ENCODE data around the gene FOXP1.

FOXP1 gene

GRCh38 chr3:71260782-71261181, 322.7 kb downstream of the FOXP1 start:
- FAIRE-seq (peak; percentile 60), DNase-seq (ENCODE audit: extremely low spot score, insufficient read length, low read depth) (no peak)

GRCh38 chr3:71258526-71258925, 325.0 kb downstream of the FOXP1 start:
- DNase-seq (ENCODE audit: extremely low spot score, insufficient read length, low read depth) (no peak), FAIRE-seq (no peak)

DNA sequence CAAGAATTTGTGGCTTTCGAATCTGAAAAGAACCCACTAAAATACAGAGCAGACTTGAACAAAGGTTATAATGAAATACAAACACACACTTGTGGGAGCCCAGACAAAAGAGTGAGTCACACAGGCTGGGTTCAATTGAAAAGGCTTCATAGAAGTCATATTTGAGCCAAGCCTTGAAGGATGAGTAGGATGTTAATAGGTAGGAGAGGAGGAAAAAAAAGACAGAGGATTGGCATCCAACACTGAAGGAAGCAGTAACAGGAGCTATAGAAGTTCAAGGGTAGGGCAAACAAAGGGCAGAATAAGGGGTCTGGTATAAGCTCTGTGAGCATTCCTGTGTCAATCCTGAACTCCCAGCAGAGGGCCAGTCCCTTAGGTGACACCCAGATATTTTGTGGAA, 325.4 kb downstream of the FOXP1 start:
- DNase-seq (ENCODE audit: extremely low spot score, insufficient read length, low read depth) (no peak), FAIRE-seq (no peak)

- DNase-seq (ENCODE audit: extremely low spot score, insufficient read length, low read depth) (no peak), FAIRE-seq (no peak)
These were observed 328.0 kb downstream of the FOXP1 start for GRCh38 chr3:71255498-71255897.

GRCh38 chr3:71254281-71255057, 329.1 kb downstream of the FOXP1 start:
- DNase-seq (ENCODE audit: extremely low spot score, insufficient read length, low read depth), result no peak

DNA sequence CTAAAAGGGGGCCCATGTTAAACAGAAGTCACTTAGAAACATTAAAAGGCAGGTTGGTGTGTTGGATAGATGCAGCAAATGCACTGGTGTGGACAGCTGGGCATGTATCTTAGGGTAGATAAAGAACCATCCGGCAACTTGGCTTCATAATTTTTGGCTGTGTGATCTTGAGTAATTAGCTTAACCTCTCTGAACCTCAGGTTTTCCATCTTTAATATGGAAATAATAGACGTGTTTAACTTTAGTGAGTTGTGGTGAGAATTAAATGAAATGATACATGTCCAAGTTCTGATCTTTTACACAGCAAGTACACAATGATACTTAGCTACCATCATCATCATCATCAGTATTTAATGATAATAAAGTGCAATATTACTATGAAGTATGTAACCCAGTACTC, 330.4 kb downstream of the FOXP1 start:
- no peak for DNase-seq (ENCODE audit: extremely low spot score, insufficient read length, low read depth)
- no peak for FAIRE-seq

More at GRCh38 chr3:71254281-71255057, 329.1 kb downstream of the FOXP1 start:
- FAIRE-seq, result no peak

GRCh38 chr3:71252466-71252865, 331.1 kb downstream of the FOXP1 start:
- DNase-seq (ENCODE audit: extremely low spot score, insufficient read length, low read depth) (no peak), FAIRE-seq (no peak)

GRCh38 chr3:71251156-71251775, 332.3 kb downstream of the FOXP1 start:
- DNase-seq (ENCODE audit: extremely low spot score, insufficient read length, low read depth) (no peak), FAIRE-seq (no peak)

GRCh38 chr3:71250026-71250425, 333.5 kb downstream of the FOXP1 start:
- no peak for FAIRE-seq
- DNase-seq (ENCODE audit: extremely low spot score, insufficient read length, low read depth), result no peak

- DNase-seq (ENCODE audit: extremely low spot score, insufficient read length, low read depth), result no peak
These were observed 335.6 kb downstream of the FOXP1 start for GRCh38 chr3:71247958-71248335.

DNA sequence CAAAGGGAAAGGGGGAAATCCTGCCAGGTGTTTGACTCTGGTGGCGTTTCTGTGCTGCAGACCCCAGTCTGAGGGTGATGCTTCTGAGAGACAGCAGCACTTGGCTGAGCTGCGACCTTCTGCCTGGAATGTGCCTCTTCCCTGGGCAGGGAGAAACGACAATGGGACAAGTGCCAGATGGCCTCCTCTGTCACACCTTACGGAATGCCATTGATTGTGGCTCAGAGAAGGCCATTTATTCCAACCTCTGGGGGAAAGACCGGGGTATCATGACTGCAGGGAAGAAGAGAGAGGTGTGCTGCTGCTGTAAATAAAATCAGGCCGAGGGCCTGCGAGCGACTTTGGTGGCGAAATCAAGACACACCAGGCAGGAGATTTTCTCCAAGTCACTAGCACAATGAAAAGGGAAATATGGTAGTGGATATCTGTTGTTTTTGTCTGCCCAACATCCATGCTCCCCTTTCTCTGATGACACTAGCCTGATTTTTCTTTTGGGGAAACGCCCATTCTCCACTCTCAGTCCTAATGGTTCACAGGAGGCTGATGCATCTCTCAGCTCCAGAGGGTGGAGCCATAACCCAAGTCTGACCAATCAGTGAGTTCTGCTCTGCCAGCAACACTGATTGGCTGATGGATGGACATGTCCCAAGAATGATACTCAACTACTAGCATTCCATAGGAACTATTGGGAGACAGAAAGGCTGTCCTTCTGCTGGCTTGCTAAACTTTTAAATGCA, 336.1 kb downstream of the FOXP1 start:
- DNase-seq (ENCODE audit: extremely low spot score, insufficient read length, low read depth), result no peak
- no peak for FAIRE-seq

More at GRCh38 chr3:71247958-71248335, 335.6 kb downstream of the FOXP1 start:
- FAIRE-seq, result no peak

DNA sequence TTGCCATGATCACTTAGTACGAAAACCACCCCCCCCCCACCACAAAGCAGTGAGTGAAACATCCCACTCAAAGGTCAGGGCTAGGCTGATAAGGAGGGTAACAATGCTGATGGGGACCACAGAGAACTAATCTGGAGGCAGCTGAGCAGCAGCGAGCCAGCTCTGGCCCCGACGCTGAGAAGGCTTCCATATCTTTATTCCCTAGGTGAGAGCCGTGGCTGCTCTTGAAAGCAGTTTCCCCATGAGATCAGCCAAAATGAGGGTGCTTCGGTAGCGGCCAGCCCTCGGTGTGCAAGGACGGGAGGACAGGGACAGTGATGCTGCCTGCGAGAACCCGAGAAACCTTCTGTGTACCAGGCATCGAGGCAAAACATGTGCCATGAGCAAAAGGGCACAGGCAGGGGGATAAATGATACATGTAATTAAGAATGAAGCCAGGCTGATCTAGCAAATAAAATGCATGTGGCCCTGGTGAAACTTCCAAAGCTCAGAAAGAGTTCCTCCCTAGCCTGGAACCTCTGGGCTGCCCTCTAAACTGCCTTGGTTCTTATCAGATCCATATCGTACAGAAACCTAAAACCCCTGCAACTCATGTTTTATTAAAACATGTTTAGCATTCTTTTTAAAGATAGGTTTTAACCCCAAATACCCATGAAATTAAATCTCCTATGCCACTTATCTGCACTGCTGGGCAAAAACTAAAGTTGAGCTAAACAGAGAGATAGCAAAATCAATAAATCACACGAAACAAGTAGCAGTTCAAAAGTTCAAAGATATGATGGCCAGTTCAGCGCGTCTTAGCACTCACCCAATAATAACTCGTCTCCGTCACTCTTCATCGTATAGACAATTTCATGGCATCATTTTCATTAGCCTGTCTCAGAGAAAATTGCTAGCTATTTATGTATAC, 337.3 kb downstream of the FOXP1 start:
- DNase-seq (ENCODE audit: extremely low spot score, insufficient read length, low read depth), result no peak
- FAIRE-seq, result no peak

DNA sequence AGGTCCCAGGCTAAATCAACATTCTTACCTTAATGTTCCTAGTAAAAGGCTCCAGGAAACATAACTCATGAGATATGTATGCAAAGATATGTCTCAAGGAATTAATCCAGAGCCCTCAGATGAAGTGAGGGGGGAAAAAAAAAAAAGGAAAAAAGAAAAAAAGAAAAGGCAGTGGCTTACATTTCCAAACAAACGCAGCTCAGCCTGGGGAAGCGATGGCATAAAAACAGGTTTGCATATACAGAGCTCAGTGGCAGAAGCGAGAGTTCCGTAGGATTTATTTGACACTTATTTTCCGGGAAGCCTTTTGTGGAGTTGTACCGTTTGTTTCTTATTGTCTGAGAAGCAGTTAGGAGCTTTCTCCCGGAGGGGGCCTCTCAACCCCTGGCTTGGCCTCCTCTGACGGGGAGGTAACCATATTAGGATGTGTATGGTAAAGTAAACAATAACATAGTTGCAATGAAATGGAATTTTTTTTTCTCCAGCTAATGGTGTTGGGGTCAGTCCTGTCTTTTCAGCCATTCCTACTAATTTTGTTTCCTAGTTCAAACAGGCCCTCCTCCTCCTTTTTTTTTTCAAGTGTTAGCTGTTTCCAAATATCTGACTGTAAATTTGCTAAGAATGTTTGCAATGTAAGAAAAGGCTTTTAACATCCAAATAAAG, 338.6 kb downstream of the FOXP1 start:
- no peak for FAIRE-seq
- no peak for DNase-seq (ENCODE audit: extremely low spot score, insufficient read length, low read depth)

- no peak for DNase-seq (ENCODE audit: extremely low spot score, insufficient read length, low read depth)
These were observed 339.2 kb downstream of the FOXP1 start for GRCh38 chr3:71244153-71244825.

GRCh38 chr3:71243229-71243628, 340.3 kb downstream of the FOXP1 start:
- FAIRE-seq, result no peak

More at GRCh38 chr3:71244153-71244825, 339.2 kb downstream of the FOXP1 start:
- FAIRE-seq, result no peak

DNA sequence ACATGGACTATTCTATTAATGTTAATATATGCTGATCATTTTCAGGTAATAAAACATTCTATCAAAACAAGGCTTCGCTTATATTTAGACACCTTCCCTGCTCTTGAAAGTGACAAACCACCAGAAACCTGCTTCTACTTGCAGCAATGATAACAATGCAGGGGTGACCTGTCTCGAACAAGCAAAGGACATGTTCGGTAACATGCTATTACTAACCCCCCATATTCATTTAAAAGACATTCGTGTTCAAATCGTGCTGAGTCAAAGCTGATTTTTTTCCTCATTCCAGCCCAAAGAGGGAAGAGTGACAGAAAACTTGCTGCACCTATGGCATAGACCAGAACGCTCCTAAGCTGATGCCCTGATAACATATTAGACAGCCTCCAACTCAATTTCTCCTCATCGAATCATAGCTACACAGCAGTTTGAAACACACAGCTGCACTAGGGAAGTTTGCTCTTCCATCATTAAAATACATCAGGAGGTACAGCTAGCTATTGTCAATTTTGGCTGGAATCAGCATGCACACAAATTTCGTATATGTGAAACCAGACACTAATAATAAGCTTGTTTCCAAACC, 341.5 kb downstream of the FOXP1 start:
- no peak for DNase-seq (ENCODE audit: extremely low spot score, insufficient read length, low read depth)
- FAIRE-seq, result no peak

More at GRCh38 chr3:71243229-71243628, 340.3 kb downstream of the FOXP1 start:
- DNase-seq (ENCODE audit: extremely low spot score, insufficient read length, low read depth), result no peak

GRCh38 chr3:71241246-71241901, 342.2 kb downstream of the FOXP1 start:
- no peak for FAIRE-seq

GRCh38 chr3:71240034-71240433, 343.5 kb downstream of the FOXP1 start:
- DNase-seq (ENCODE audit: extremely low spot score, insufficient read length, low read depth) (no peak), FAIRE-seq (no peak)

More at GRCh38 chr3:71241246-71241901, 342.2 kb downstream of the FOXP1 start:
- DNase-seq (ENCODE audit: extremely low spot score, insufficient read length, low read depth), result no peak

All from GM18507 (cell line).